Measurements from ENCODE around the gene MAPKAPK5. TPM values are rescaled to one million over a fixed set of nuclear protein-coding genes. Genes with fewer than 3 reads are reported as not detected.

MAPKAPK5 gene
- total and polyA plus RNA-seq, 9 of the 15 experiments (the other 6 are each of a cell fraction or from before 2014, with no cell fraction given), result 11.6 to 72.1 (median 60.4) TPM

DNA sequence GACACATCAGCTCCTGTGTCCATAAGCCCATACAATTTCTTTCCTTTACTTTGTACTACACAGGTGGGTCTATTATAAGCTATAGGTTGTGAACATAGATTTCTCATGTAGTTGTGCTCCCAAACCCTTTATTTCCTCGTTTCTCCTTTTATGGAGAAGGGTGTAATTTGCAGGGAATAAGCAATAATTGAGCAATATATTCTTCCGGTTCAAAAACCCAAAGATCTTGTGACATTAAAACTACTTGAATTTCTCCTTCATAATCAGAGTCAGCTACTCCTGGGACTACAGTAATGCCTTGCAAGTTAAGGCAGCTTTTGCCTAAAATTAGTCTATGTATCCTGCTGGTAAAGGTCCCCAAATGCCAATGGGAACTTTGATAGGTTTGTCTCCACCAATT, 19.1 kb upstream of the MAPKAPK5 start:
- no peak overlapping the region for H3K4me2 ChIP-seq (ENCODE audit: insufficient read depth, low read length)
- H3K27ac ChIP-seq (ENCODE audit: extremely low read depth, low read depth, low read length), result no peak overlapping the region
- ATAC-seq (no peak), DNase-seq (ENCODE audit: extremely low read depth in 1 of 4, low spot score in 3 of 4) (no peak), FAIRE-seq (no peak)
- peaks cover 0 to 9% of the 10 kb centered on the region in 2 experiments; a peak in 3 of 5 replicates for H3K27me3 ChIP-seq (ENCODE audit: control insufficient read depth in 2 of 2, insufficient read depth in 2 of 2, low read length in 2 of 2)
- POLR2A ChIA-PET, result interaction anchor here (1.0 to 1.2 kb wide), 2 partner anchors 18 to 198 kb away, joined by 3 to 4 read pairs; no protein-coding TSS in a partner anchor
- intact Hi-C loops (cut with micrococcal nuclease) (loop anchor here (5.0 to 10.0 kb wide), 3 partner anchors 92 to 189 kb away; partner anchors contain the start of genes ERP29 and TMEM116), in situ Hi-C loops (cut with MboI) (no loop called here)
- H3K79me2 ChIP-seq (ENCODE audit: control insufficient read depth, insufficient read depth, low read length), result no peaks in the 10 kb centered on the region
- no TSS peak for BruUV-seq (replicated peaks)
- CTCF ChIA-PET (ENCODE audit: low intra/inter-chr PET ratio), result interaction anchor here (0.9 kb wide), 1 partner anchor 10 kb away, joined by 4 read pairs; no protein-coding TSS in a partner anchor
- H3K36me3 ChIP-seq (ENCODE audit: control insufficient read depth, insufficient read depth, low read length), result no peaks in the 10 kb centered on the region
- no peaks in the 10 kb centered on the region for H3K9me1 ChIP-seq (ENCODE audit: control insufficient read depth, insufficient read depth, low read length)
- H3K9me3 ChIP-seq (replicated peaks; ENCODE audit: control insufficient read depth, insufficient read depth, low read depth, low read length), result peaks cover 3% of the 10 kb centered on the region; the same call in 1 of the 2 replicates
- 0% methylated on average over 2 of the region's 2 CpGs for WGBS (ENCODE audit: insufficient coverage, low coverage, missing lambda C conversion rate)
- H3K4me3 ChIP-seq, result no peak overlapping the region
- no peaks in the 10 kb centered on the region for H4K20me1 ChIP-seq (replicated peaks; ENCODE audit: control insufficient read depth, insufficient read depth, low read length)
- no peak overlapping the region for H2AFZ ChIP-seq (ENCODE audit: low read depth, low read length)
- no peak overlapping the region for H3K9ac ChIP-seq (ENCODE audit: insufficient read depth in 1 of 2, low read depth in 2 of 2, low read length in 2 of 2)
- TF ChIP-seq, protein P1, sequence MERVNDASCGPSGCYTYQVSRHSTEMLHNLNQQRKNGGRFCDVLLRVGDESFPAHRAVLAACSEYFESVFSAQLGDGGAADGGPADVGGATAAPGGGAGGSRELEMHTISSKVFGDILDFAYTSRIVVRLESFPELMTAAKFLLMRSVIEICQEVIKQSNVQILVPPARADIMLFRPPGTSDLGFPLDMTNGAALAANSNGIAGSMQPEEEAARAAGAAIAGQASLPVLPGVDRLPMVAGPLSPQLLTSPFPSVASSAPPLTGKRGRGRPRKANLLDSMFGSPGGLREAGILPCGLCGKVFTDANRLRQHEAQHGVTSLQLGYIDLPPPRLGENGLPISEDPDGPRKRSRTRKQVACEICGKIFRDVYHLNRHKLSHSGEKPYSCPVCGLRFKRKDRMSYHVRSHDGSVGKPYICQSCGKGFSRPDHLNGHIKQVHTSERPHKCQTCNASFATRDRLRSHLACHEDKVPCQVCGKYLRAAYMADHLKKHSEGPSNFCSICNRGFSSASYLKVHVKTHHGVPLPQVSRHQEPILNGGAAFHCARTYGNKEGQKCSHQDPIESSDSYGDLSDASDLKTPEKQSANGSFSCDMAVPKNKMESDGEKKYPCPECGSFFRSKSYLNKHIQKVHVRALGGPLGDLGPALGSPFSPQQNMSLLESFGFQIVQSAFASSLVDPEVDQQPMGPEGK (CRISPR knock-in tag; IDR thresholded peaks at IDR 0.05; ENCODE audit: borderline replicate concordance), result no peak
- TF ChIP-seq, protein P2, sequence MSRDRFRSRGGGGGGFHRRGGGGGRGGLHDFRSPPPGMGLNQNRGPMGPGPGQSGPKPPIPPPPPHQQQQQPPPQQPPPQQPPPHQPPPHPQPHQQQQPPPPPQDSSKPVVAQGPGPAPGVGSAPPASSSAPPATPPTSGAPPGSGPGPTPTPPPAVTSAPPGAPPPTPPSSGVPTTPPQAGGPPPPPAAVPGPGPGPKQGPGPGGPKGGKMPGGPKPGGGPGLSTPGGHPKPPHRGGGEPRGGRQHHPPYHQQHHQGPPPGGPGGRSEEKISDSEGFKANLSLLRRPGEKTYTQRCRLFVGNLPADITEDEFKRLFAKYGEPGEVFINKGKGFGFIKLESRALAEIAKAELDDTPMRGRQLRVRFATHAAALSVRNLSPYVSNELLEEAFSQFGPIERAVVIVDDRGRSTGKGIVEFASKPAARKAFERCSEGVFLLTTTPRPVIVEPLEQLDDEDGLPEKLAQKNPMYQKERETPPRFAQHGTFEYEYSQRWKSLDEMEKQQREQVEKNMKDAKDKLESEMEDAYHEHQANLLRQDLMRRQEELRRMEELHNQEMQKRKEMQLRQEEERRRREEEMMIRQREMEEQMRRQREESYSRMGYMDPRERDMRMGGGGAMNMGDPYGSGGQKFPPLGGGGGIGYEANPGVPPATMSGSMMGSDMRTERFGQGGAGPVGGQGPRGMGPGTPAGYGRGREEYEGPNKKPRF (IDR thresholded peaks at IDR 0.05; ENCODE audit: low read depth, low read length), result no peak
- TF ChIP-seq EHMT2 (IDR thresholded peaks at IDR 0.05) (no peak), RFX7 (CRISPR knock-in tag; IDR thresholded peaks at IDR 0.05) (no peak), ZFPM2 (CRISPR knock-in tag; IDR thresholded peaks at IDR 0.05) (no peak), GTF2F1 (IDR thresholded peaks at IDR 0.05; ENCODE audit: low read depth, low read length) (no peak), ZNF212 (CRISPR knock-in tag; IDR thresholded peaks at IDR 0.05) (no peak), SREBF2 (CRISPR knock-in tag; IDR thresholded peaks at IDR 0.05) (no peak), ZKSCAN8 (CRISPR knock-in tag; IDR thresholded peaks at IDR 0.05) (no peak), FOXO4 (CRISPR knock-in tag; IDR thresholded peaks at IDR 0.05) (no peak), CHD1 (IDR thresholded peaks at IDR 0.05; ENCODE audit: low read length) (no peak), E2F6 (IDR thresholded peaks at IDR 0.05; ENCODE audit: borderline replicate concordance in 1 of 2, extremely low read depth in 1 of 2, insufficient read depth in 1 of 2, insufficient read length in 1 of 2, low read depth in 1 of 2, low read length in 1 of 2, poor library complexity in 1 of 2, severe bottlenecking in 1 of 2) (no peak), BCL6 (CRISPR knock-in tag; IDR thresholded peaks at IDR 0.05) (no peak)
- H3K4me1 ChIP-seq (replicated peaks in 1 of 2; ENCODE audit: control insufficient read depth in 2 of 2, insufficient read depth in 2 of 2, low read length in 2 of 2), result 0 out of 5 replicates have a peak, but pooled peaks cover 0 to 3% of the 10 kb centered on the region in 2 experiments
